MV-4-11 (cell line): Measurements from ENCODE around the gene KY.

ENCODE experiments used
- DNase-seq: peaks from one replicate; lab custom pipeline; 2025; lab: John Stamatoyannopoulos, UW

KY gene, protein sequence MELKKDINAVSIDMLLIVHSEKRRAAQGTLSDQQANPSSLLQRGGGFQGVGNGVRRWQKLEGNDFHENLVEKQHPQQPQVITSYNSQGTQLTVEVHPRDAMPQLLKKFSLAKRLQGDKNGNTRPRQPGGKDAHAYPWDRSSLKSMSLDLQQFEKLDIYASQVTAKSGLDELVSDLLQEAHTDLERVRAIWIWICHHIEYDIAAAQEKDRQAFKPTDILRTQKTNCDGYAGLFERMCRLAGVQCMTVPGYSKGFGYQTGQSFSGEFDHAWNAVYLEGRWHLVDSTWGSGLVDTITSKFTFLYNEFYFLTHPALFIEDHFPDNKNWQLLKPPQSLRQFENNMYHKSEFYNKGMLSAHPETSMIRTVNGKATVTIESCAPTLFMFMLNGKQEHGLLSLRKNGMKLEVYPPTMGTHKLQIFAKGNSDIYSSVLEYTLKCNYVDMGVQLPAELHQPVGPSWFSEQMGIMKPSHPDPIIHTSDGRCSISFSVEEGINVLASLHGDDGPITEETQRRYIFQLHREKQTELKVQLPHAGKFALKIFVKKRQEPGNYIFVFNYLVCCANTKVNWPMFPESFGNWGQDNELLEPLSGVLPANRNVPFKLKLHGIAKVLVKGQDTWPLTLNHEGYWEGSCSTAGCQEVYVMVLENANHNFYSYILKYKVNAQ

DNA sequence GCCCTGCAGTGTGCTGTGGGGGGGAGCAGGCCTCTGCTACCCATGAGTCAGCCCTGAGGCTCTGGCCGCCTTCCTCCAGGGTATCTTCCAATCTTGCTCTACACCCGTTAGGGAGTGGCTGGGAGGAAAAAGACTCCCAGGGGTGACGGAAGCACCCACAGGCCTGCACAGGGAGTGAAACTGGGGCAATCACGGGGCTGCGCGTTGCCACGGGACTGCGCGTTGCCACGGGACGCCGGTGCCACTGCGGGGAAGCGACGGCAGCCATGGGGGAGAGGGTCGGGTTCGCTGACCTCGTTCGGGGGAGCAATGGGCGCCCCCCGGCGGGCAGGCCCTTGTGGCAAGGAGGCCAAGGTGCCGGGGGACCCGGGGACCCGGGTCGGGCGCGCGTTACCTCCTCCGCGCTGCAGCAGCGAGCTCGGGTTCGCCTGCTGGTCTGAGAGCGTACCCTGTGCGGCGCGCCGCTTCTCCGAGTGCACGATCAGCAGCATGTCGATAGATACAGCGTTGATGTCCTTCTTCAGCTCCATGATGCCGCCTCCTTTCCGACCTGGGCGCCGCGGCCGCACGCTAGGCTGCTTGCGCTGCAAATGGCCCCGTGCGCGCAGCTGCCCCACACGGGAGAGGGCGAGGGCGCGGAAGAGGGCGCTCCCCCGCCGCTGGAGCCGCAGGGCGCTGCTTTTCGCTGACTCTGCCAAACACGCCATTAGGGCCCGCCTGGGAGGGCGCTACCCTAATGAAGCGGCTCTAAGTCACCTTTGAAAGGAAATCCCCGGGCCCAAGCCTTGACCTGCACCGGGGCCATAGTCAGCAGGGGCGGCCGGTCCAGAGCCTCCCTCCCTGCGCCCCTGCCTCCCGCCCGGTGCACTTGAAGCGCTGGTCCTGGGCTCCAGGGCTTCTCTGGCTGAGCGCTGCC, at the start of gene KY:
Gene KY, minus strand, starts transcription at position 592 of the 916 bp plus-strand sequence. Its CDS starts 62 bp downstream, at position 530.
- DNase-seq, result no peak

DNA sequence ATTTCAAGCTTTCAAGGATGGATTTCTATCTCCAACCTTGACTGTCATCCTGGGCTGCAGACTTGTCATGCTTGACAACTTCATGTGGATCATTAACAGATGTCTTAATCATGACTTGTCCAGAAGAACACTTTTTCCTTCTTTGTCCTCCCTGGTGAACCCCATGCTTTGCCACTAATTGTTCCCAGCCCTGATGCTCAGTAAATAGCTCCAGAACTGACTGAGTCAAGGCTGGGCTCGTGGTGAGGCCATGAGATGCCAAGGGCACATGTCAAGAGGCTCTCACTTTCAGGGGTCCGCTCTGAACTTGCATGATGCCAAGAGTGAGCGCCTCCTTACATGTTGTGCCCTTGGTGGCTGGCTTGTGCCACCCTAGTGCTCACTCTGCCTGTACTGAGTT, 48.9 kb upstream of the KY start:
- no peak for DNase-seq

- no peak for DNase-seq
Observed at GRCh38 chr3:134699141-134699711, 48.4 kb upstream of the KY start.

DNA sequence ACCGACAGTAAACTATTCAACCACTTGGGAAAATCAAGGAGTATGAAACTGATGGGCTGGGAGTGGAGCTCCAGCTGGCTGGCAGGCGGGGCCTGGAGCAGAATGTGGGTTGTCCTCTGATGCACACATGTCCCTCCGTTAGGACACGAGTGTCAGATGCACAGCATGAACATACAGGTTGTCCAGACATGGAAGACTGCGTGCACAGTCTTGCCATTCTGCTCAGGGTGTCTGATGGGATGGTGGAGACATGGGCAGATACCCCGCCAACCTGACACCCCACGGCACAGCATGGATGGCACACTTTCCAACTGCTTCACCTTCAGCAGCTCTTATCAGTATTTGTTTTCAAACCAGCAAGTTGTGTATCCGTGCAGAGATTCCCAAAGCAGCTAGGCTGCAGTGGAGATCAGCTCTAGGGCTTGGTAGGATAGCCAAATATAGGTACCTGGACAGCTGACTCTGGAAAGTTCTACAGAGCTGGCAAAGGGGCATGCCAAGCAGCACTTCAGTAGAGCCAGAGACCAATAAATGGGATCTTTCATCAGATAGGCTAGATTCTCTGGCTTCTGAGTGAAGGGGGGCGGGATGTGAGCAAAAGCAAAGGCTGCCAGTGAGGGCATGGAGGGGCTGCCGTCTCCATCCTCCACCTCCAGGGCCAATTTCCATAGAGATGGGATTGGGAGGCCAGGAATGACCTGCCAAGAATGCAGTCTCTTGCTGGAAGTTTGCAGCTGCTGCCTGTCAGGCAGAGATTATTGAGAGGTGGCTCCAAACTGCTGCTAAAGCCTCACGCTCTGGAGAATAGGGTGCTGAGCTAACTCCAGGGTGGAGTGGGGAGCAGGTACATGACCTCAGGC, 47.2 kb upstream of the KY start:
- DNase-seq, result no peak

DNA sequence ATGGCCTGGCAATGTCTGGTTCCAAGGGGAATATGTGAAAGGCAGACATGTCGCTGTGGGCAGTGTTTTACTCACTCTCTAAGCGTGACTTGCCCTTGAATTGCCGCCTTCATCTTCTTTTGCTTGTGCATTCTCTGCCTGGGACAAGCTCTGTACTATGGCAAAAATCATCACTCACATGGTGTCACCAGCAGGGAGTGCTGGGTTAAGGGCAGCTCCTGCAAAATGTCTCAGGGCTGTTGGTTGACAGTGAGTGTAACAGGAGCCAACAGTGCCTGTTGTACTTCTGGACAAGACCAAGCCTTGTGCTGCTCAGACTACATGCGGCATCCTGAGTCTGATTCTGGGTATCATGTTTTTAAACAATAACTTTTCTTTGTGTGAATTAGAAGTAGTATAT, 45.3 kb upstream of the KY start:
- no peak for DNase-seq

- no peak for DNase-seq
Observed at GRCh38 chr3:134694946-134695543, 44.2 kb upstream of the KY start.

DNA sequence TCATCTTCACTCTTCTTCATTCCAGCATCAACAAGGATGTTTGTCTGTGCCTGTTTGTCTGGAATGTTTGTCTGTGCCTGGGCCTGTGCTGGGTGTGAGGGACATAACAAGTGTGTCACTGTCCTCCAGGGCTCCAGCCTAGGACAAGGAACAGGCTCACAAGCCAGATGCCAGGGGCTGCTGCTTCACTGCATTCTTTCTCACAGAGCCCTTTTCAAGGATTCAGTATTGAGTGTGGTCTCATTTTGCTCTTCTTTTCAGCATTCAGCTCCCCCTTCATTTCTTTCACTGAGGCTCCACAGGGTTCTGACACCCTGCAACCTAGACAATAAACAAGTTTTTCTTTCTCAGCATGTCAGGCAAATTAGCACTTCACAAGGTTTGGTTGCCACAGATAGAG, 43.6 kb upstream of the KY start:
- DNase-seq, result no peak

GRCh38 chr3:134693804-134694203, 43.0 kb upstream of the KY start:
- no peak for DNase-seq

DNA sequence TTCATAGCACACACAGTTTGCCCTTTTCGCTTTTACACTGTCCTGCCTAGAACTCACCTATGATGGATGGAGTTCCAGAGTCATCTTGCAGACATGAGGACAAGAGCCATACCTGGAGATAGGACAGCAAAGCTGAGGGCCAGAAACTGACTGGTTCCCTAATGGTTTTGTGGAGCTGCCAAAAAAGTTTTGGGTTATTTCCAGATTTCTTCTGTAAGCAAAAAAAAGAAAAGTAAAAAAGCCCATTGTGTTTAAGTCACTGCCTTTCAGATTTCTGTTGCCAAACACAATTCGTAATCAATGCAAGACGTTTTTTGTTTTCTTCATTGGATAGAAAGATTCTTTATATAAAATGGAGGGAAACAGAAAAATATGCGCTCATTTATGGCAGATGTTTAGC, 42.4 kb upstream of the KY start:
- DNase-seq, result no peak

- peak; percentile 11 for DNase-seq
Observed at GRCh38 chr3:134690226-134690625, 39.4 kb upstream of the KY start.

DNA sequence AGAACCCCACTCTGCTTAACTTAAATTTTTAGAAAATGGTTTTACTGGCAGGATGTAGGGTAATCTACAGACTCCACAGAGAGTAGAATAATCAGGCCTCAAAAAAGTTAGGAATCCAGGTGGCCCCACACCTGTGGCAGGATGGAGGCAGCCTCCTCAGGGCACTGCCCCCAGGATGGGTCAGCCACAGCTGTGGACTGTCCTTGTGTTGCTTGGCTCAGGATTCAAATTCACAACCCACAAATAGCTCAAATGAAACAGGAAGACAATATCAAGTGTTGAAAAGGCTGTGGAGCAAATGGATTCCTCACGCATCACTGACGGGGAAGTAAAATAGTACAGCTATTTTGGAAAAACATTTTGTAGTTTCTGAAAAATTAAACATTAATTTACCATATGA, 36.8 kb upstream of the KY start:
- DNase-seq, result no peak

DNA sequence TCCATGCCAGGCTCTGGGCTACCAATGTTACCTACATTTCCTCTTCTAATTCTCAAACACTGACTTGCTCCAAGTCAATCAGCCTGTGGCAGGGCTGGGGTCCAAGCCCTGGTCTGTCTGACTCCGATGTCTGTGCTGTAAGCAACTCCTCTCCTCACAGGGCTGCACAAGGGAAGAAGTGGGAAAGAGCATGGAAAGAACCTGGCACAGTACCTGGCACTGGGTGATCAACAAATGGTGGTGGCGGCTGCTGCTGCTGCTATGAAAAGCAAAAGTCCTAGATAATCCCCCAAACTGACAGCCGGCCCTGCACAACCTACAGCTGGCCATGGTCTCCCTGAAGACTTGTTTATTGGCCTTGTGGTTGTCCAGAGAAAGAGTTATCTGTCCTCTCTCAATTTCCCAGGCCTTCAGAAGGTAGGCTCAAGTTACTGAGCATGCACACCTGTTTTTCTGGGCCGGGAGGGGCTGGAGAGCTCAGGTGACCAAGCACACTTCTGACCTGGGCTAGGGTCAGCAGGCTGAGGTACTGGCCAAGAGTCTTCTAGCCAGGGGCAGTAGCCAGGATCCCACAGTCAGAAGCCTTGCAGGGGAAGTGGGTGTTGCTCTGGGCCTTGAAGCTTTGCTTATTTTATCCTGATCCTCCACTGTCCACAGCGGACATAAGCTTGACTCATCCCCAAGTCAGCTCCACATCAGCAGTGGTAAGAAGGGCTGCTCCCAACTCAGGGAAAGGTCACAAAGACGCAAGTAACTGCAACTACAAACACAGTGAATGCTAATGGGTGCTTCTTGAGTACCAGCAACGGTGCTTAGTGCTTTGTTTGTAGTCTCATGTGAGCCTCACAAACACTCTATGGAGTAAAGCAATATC, 35.3 kb upstream of the KY start:
- no peak for DNase-seq

DNA sequence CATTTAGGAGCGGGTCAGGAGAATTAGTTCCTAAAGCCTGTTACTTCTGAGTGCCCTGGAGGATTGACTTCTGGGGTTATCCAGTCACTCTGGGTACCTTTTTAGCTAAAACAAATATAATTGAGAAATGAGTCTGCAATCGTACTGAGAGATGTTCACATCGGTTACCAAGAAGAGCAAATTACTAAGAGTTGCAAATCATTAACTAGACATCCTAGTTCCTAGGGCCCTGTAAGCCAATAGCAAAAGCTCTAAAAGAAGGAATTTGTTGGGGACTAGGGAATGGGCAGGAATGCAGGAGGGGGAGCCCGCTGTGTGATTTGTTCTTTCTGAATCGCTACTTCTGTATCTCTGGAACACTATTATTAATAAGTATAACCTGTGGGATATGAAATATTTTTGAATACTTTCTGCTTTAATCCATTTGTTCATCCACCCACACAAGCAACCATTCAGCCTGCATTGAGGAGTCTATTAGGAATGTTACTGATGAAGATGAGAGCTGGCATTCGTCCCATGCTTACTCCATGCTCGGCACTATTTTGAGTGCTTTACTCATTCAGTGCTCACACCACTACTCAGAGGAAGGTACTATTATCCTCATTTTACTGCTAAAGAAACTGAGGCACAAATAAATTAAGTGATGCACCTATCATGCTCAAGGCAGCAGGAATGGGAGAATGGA, 31.5 kb upstream of the KY start:
- no peak for DNase-seq

DNA sequence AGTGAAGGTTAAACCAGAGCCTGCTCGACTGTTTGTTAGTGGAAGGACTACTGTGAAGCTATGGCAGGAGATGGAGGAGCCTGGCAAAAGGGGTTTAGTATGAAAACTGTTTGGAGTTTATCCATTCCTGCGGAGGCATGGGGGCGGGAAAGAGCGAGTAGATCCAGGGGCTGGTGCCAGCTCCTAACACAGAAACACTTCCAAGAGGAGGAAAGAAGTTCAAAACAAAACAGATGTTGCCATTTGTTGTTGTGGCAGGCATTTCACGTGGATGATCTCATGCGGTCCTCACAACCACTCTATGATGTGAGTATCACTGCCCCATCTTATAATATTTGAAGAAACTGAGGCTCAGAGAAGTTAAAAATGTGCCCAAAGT, 30.7 kb upstream of the KY start:
- no peak for DNase-seq

- no peak for DNase-seq
Observed at GRCh38 chr3:134680796-134681521, 30.1 kb upstream of the KY start.

DNA sequence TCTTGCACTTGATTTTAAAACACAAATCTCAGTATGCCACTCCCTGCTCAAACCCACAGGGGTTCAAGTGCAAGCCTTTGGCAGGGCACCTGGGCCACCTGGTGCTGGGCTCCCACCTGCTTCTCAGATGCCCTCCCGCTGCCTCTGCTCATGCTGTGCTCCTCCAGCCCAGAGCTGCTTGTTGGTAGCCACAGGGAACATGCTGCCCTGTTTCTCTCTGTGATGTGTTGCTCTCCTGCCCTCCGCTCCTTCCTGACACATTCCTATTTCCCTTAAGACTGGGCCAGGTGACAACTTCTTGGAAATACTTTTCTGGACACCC, 27.1 kb upstream of the KY start:
- DNase-seq, result no peak

DNA sequence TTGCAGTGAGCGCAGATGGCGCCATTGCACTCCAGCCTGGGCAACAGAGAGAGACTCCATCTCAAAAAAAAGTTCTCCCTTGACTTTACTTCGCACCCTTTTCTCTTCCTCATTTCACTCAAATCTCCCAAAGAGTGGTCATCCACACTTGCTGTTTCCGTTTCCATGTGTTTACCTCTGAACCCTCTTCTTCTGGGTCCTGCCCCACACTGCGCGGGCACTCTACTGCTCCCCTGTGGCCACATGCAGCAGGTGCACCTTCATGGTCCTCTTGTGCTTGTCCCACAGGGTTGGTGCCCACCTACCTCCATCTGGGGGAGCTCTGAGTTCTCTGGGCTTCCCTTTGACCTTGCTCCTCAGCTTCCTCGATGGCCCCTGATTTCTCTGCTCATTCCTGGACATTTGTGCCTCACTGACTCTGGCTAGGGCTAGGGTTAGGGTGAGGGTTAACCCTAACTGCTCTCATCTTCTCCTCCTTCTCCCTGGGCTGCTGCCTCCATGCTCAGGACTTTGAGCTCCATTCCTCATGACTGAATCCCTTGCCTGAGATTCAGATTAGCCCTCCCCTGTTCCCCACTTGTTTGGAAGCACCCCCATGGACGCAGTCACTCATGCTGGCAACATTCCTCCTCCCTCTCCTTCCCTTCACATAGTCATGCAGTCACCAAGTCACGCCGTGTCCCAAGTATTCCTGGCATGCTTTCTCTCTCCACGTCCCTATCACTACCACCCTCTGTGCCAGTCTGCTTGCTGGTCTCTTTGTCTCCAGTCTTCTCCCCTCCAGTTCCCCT, 26.6 kb upstream of the KY start:
- DNase-seq, result no peak

- no peak for DNase-seq
Observed at GRCh38 chr3:134675726-134676256, 25.0 kb upstream of the KY start.
